ENCODE results near the gene PODXL. TPM values are rescaled to one million over a fixed set of nuclear protein-coding genes. Genes with fewer than 3 reads are reported as not detected.

The PODXL gene
- total RNA-seq, 4 donors from 2014 or later: 7.9 to 21.3 (median 13.2) TPM

- Histone ChIP-seq H3K4me1 (peaks cover 11 to 25% of the 10 kb centered on the region in 2 donors), H3K4me3 (peak overlapping the region; percentile 53 to 72 (median 67)), H3K36me3 (no peaks in the 10 kb centered on the region), H3K27ac (peak overlapping the region; percentile 30 to 75 (median 74)), H3K27me3 (no peaks in the 10 kb centered on the region), H3K9me3 (no peaks in the 10 kb centered on the region)
- DNase-seq: no peak
- ATAC-seq: peak in 1 of 2 donors; percentile 15
- intact Hi-C loops (cut with DNase I; ENCODE audit: low total_unique reads) (loop anchor here (1.0 kb wide), 1 partner anchor 97 kb away; no protein-coding TSS in a partner anchor), in situ Hi-C loops (cut with MboI; ENCODE audit: low sequenced_read_pairs in 4 of 4) (no loop called here)
- TF ChIP-seq POLR2A (IDR thresholded peaks at IDR 0.05) (no peak), CTCF (IDR thresholded peaks at IDR 0.05 in 4 of 5, conservative IDR thresholded peaks at IDR 0.05 in 1 of 5) (no peak)
Measured at GRCh38 chr7:131556909-131557651, 652 bp upstream of the PODXL start.

- ATAC-seq (no peak), DNase-seq (no peak)
- H3K4me3 ChIP-seq: peak overlapping the region; percentile 59 to 86 (median 68)
- no peaks in the 10 kb centered on the region for H3K27me3 ChIP-seq
- H3K9me3 ChIP-seq: no peaks in the 10 kb centered on the region
- no peak for TF ChIP-seq CTCF (IDR thresholded peaks at IDR 0.05 in 4 of 5, conservative IDR thresholded peaks at IDR 0.05 in 1 of 5)
- no peak for TF ChIP-seq POLR2A (IDR thresholded peaks at IDR 0.05)
- in situ Hi-C loops (cut with MboI; ENCODE audit: low sequenced_read_pairs in 4 of 4): no loop called here
- peak overlapping the region; percentile 65 to 79 (median 66) for H3K27ac ChIP-seq
- intact Hi-C loops (cut with DNase I; ENCODE audit: low total_unique reads): loop anchor here (1.0 kb wide), 1 partner anchor 99 kb away; no protein-coding TSS in a partner anchor
- H3K4me1 ChIP-seq: peaks cover 11 to 25% of the 10 kb centered on the region in 2 donors
- H3K36me3 ChIP-seq: no peaks in the 10 kb centered on the region
Measured at GRCh38 chr7:131555552-131556052, 826 bp downstream of the PODXL start.

- DNase-seq (no peak), ATAC-seq (no peak)
- Histone ChIP-seq H3K9me3 (no peaks in the 10 kb centered on the region), H3K4me1 (peaks cover 11 to 25% of the 10 kb centered on the region in 2 donors), H3K27ac (peak overlapping the region; percentile 65 to 79 (median 66)), H3K4me3 (peak overlapping the region; percentile 59 to 86 (median 68)), H3K36me3 (no peaks in the 10 kb centered on the region), H3K27me3 (no peaks in the 10 kb centered on the region)
- in situ Hi-C loops (cut with MboI; ENCODE audit: low sequenced_read_pairs in 4 of 4): no loop called here
- TF ChIP-seq POLR2A (IDR thresholded peaks at IDR 0.05) (no peak), CTCF (IDR thresholded peaks at IDR 0.05 in 4 of 5, conservative IDR thresholded peaks at IDR 0.05 in 1 of 5) (no peak)
- intact Hi-C loops (cut with DNase I; ENCODE audit: low total_unique reads): no loop called here
Measured at GRCh38 chr7:131554880-131555516, 1.4 kb downstream of the PODXL start.

GRCh38 chr7:131553931-131554330, 2.5 kb downstream of the PODXL start:
- intact Hi-C loops (cut with DNase I; ENCODE audit: low total_unique reads): no loop called here

GRCh38 chr7:131552053-131552452, 4.4 kb downstream of the PODXL start:
- intact Hi-C loops (cut with DNase I; ENCODE audit: low total_unique reads): no loop called here
- peak overlapping the region in 3 of 4 donors; percentile 50 to 79 (median 65) for H3K27ac ChIP-seq
- H3K4me1 ChIP-seq: peaks cover 3 to 15% of the 10 kb centered on the region in 2 donors
- H3K27me3 ChIP-seq: no peaks in the 10 kb centered on the region
- ATAC-seq: no peak
- no peak for TF ChIP-seq CTCF (IDR thresholded peaks at IDR 0.05 in 4 of 5, conservative IDR thresholded peaks at IDR 0.05 in 1 of 5)
- no peak for TF ChIP-seq POLR2A (IDR thresholded peaks at IDR 0.05)
- no peaks in the 10 kb centered on the region for H3K9me3 ChIP-seq
- no peak for DNase-seq
- H3K4me3 ChIP-seq: peak overlapping the region in 1 of 4 donors; percentile 65
- in situ Hi-C loops (cut with MboI; ENCODE audit: low sequenced_read_pairs in 4 of 4): no loop called here
- H3K36me3 ChIP-seq: no peaks in the 10 kb centered on the region

More at GRCh38 chr7:131553931-131554330, 2.5 kb downstream of the PODXL start:
- H3K27ac ChIP-seq: peak overlapping the region; percentile 44 to 79 (median 66)
- H3K9me3 ChIP-seq: no peaks in the 10 kb centered on the region
- peak overlapping the region in 3 of 4 donors; percentile 59 to 86 (median 65) for H3K4me3 ChIP-seq
- H3K27me3 ChIP-seq: no peaks in the 10 kb centered on the region
- no peak for DNase-seq
- no peaks in the 10 kb centered on the region for H3K36me3 ChIP-seq
- in situ Hi-C loops (cut with MboI; ENCODE audit: low sequenced_read_pairs in 4 of 4): no loop called here
- TF ChIP-seq POLR2A (IDR thresholded peaks at IDR 0.05): no peak
- ATAC-seq: no peak
- H3K4me1 ChIP-seq: peaks cover 11 to 25% of the 10 kb centered on the region in 2 donors

Data from gastrocnemius medialis (tissue), 4 donors.